SHP77 treated with DMSO at 0.1 percent for 48 hours (cell line): ENCODE results near the gene SLC23A2.
"Not testable (repeated sequence)": the region's sequence is repeated elsewhere in the genome, so short reads cannot be mapped to it uniquely, and the experiment has no call there.

Experiments used
- DNase-seq: peaks from one replicate; lab custom pipeline; 2025; lab: John Stamatoyannopoulos, UW

The SLC23A2 gene

GRCh38 chr20:4936392-4936850 lies 64.9 kb downstream of the SLC23A2 start:
- DNase-seq = no peak

- no peak for DNase-seq
Observed at GRCh38 chr20:4932061-4932460, 69.2 kb downstream of the SLC23A2 start.

GRCh38 chr20:4929686-4930397 lies 71.5 kb downstream of the SLC23A2 start:
- DNase-seq = no peak

GRCh38 chr20:4926531-4927156 lies 74.7 kb downstream of the SLC23A2 start:
- DNase-seq = no peak

GRCh38 chr20:4925842-4926530 lies 75.3 kb downstream of the SLC23A2 start:
- DNase-seq = peak; percentile 34

- DNase-seq = no peak
Observed at GRCh38 chr20:4924446-4924845, 76.9 kb downstream of the SLC23A2 start.

GRCh38 chr20:4924032-4924431 lies 77.3 kb downstream of the SLC23A2 start:
- DNase-seq = no peak

GRCh38 chr20:4922186-4922585 lies 79.1 kb downstream of the SLC23A2 start:
- DNase-seq = no peak

GRCh38 chr20:4921271-4921670 lies 80.0 kb downstream of the SLC23A2 start:
- not testable (repeated sequence) for DNase-seq

- no peak for DNase-seq
Observed at GRCh38 chr20:4920655-4921054, 80.7 kb downstream of the SLC23A2 start.

GRCh38 chr20:4920131-4920530 lies 81.2 kb downstream of the SLC23A2 start:
- no peak for DNase-seq

GRCh38 chr20:4919047-4919704 lies 82.1 kb downstream of the SLC23A2 start:
- DNase-seq = no peak

- DNase-seq = no peak
Observed at GRCh38 chr20:4918473-4918872, 82.8 kb downstream of the SLC23A2 start.

GRCh38 chr20:4916971-4917881 lies 84.1 kb downstream of the SLC23A2 start:
- no peak for DNase-seq

GRCh38 chr20:4913147-4913546 lies 88.2 kb downstream of the SLC23A2 start:
- DNase-seq = no peak

GRCh38 chr20:4912380-4913142 lies 88.7 kb downstream of the SLC23A2 start:
- no peak for DNase-seq

GRCh38 chr20:4910951-4911350 lies 90.4 kb downstream of the SLC23A2 start:
- no peak for DNase-seq

GRCh38 chr20:4905613-4906012 lies 95.7 kb downstream of the SLC23A2 start:
- no peak for DNase-seq

- DNase-seq = no peak
Observed at GRCh38 chr20:4905195-4905594, 96.1 kb downstream of the SLC23A2 start.

- no peak for DNase-seq
Observed at GRCh38 chr20:4904127-4904860, 97.0 kb downstream of the SLC23A2 start.
